Measurements from ENCODE around the gene PIP4K2A. TPM values are rescaled to one million over a fixed set of nuclear protein-coding genes. Genes with fewer than 3 reads are reported as not detected.
"Not testable (repeated sequence)": the region's sequence is repeated elsewhere in the genome, so short reads cannot be mapped to it uniquely, and the experiment has no call there.

PIP4K2A gene
- polyA plus RNA-seq, 3 donors, result 20.3 to 27.1 (median 24.5) TPM

GRCh38 chr10:22556774-22557173 is 157.6 kb downstream of the PIP4K2A start:
- no peak for DNase-seq

- DNase-seq, result peak; percentile 88
Observed at GRCh38 chr10:22554461-22555182, 159.8 kb downstream of the PIP4K2A start.

DNA sequence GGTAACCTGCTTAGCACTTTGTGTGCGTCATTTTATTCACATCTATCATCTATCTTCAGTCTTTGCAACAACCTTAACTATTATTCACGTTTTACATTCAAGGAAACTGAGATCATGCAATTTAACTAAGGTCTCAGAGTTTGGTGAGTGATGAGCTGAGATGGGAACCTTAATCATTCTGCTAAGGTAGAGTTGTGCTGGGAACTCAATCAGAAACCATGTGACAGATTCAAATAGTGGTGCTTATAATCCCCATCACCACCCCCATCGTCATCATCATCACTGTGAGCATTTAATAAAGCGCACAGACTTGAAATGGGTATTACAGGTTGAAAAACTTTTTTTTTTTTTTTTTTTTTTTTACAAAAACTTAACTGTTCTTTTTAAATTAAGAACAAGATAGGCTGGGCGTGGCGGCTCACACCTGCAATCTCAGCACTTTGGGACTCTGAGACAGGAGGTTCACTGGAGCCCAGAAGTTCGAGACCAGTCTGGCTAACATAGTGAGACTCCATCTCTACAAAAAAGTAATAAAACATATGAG is 160.9 kb downstream of the PIP4K2A start:
- no peak for DNase-seq

DNA sequence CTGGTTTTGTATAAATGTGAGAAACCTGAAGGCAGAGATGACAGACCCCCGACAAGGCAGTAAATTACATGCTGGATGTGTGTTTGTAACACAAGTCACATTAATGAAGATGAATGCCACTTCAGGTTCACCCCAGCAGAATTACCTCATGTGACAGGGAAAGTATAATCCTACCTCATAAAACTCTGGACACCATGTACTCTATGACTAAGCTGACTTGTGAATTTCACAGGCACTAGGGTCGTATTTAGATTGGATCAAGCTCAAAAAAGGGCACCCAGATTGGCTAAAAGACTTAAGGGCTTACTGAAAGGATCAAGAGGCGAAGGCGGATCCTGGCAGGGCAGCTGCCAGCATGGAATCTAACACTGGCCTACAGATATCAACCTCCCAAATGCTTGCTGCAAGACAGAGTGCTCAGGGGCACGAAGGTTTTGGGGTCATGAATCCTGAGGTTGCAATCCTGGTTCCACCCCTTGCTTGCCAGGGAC is 161.4 kb downstream of the PIP4K2A start:
- DNase-seq, result no peak

- no peak for DNase-seq
Observed at GRCh38 chr10:22551681-22552365, 162.6 kb downstream of the PIP4K2A start.

- DNase-seq, result no peak
Observed at GRCh38 chr10:22550732-22551131, 163.6 kb downstream of the PIP4K2A start.

DNA sequence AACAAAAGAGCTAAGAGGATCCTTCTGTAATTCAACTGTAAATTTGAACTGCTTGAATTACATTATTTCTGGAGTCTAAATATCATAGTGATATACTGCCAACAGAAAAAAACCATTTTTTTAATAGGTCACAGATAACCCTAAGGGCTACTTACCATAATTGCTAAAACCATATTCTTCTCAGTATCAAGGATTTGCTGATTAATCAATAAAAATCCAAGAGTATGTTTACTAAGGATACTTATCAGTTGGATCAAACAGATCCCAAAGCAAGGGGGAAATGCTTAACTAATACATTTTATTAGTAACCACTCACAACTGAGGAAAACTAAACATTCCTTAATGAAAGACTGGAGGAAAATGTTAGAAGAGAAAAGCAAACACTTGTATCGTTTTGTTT is 166.0 kb downstream of the PIP4K2A start:
- DNase-seq, result no peak

DNA sequence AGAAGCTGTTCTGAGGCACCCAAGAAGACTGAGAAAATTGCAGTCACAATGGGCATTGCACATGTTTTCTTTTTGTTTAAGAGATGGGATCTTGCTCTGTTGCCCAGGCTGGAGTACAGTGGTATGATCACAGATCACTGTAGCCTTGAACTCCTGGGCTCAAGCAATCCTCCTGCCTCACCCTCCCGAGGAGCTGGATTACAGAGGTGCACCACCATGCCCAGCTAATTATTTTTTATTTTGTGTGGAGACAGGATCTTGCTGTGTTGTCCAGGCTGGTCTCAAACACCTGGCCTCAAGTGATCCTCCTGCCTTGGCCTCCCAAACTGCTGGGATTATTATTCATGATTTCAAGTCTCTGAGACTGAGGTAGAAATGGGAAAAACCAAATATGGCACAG is 168.7 kb downstream of the PIP4K2A start:
- no peak for DNase-seq

GRCh38 chr10:22544325-22545068 is 169.9 kb downstream of the PIP4K2A start:
- DNase-seq, result no peak

DNA sequence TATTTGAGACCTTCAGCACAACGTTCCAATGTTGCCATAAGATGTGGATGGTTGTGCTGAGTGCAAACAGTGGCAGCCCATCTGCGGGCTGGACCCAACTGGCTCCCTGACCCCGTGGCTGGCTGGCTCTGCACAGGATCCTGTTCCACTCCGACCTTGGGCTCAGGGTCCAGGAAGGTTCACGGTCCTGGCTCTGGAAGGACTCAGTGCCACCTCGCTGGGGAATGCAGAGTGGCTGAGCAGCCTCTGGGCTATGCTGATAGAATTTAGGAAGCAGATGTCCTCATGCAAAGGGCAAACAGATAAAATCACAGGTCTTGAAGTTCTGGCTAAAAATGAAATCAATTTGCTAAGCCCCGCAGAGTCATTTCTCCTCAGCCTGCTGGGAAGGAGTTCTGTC is 171.6 kb downstream of the PIP4K2A start:
- DNase-seq, result no peak

GRCh38 chr10:22541900-22542299 is 172.5 kb downstream of the PIP4K2A start:
- no peak for DNase-seq

GRCh38 chr10:22539579-22540298 is 174.6 kb downstream of the PIP4K2A start:
- no peak for DNase-seq

DNA sequence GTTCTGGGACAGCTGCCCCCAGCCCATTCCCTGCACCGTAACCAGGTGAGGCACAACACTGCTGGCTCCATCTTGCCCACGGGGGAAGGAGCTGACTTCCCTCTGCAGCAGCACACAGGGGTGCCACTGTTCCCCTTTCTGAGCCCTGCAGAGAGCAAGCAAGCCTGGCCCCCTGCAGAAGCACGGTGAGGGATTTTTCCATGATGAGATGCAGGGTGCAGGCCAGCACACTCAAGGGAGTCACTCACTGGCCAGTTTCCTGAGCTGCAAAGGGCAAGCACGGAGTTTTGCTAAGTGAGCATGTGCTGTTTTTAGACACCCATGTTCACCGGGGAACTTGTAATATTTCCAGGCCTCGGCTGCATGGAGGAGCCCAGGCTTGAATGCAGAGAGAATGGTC is 176.6 kb downstream of the PIP4K2A start:
- no peak for DNase-seq

DNA sequence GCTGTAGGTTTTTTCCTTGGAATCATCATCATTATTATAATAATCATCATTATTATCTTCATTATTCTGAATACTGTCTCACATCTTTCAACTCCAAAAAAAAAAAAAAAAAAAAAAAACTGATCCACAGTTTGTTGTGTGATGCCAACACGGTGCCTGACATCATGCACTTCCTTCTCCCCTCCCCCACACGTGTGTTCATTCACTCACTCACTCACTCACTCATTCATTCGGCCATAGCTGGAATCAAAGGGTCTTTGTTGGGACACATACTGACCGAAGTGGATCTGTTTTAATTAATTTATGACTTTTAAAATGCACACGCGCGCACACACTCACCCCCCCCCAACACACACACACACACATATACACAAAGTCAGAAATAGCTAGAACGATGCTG is 177.8 kb downstream of the PIP4K2A start:
- DNase-seq, result no peak

GRCh38 chr10:22534849-22535604 is 179.4 kb downstream of the PIP4K2A start:
- DNase-seq, result no peak

- DNase-seq, result no peak
Observed at GRCh38 chr10:22531441-22531840, 182.9 kb downstream of the PIP4K2A start.

GRCh38 chr10:22531008-22531407 is 183.4 kb downstream of the PIP4K2A start:
- DNase-seq, result no peak

GRCh38 chr10:22527520-22527919 is 186.9 kb downstream of the PIP4K2A start:
- DNase-seq, result no peak

GRCh38 chr10:22524333-22524732 is 190.0 kb downstream of the PIP4K2A start:
- not testable (repeated sequence) for DNase-seq

GRCh38 chr10:22520645-22521044 is 193.7 kb downstream of the PIP4K2A start:
- DNase-seq, result not testable (repeated sequence)

GRCh38 chr10:22518167-22518724 is 196.1 kb downstream of the PIP4K2A start:
- no peak for DNase-seq

Data from renal pelvis (tissue), 4 donors.